GM19455 (cell line): Measurements from ENCODE around the gene LIPE.
"Not testable (repeated sequence)": the region's sequence is repeated elsewhere in the genome, so short reads cannot be mapped to it uniquely, and the experiment has no call there.

Experiments used
- ATAC-seq: cut with Tn5 transposase; IDR thresholded peaks from one replicate; pipeline ENCODE4 v1.9.1; 2021; ENCODE audit not compliant: unreplicated experiment

The LIPE gene

DNA sequence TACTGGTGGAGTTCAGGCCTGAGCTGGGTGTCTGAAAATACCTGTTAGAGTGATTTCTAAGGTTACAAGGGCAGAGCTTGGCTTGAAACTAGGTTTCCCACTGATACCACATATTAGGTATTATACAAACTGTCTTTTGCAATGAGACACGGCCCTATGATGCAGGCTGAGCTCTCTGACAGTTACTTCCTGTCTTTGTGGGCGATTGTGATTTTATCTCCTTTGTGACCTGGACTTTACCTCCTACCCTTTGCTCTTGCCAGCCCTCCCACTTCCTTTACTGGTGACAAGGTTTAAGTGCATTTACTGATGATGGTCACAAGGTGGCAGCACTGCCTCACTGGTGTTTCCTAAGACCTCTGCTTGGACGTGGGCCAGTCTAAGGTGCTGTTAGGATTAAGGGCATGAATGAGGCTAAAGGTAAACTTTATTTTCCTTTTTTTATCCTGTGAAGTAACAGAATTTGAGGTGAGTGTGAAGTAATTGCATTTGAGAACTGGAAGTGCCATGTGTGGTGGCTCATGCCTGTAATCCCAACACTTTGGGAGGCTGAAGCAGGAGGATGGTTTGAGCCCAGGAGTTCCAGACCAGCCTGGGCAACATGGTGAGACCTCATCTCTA, 23.2 kb upstream of the LIPE start:
- no peak for ATAC-seq

DNA sequence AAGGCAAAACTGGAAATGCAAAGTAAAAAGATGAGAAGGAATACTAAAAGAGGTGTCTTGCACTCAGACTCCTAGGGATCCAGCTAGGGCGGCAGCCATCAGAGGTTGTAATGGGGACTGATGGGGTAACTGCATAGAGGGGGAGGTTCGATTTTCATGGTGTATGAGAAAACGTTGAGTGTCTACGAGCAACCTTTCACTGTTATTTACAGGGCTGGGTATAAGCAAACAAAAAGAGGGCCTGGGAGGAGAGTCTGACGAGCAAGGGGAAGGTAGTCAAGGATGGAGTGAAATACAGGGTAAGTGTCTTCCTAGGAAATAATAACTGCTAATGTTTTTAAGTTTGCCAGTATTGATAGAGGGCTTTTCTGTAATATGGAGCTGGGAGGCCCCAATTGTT, 21.1 kb upstream of the LIPE start:
- ATAC-seq, result not testable (repeated sequence)

DNA sequence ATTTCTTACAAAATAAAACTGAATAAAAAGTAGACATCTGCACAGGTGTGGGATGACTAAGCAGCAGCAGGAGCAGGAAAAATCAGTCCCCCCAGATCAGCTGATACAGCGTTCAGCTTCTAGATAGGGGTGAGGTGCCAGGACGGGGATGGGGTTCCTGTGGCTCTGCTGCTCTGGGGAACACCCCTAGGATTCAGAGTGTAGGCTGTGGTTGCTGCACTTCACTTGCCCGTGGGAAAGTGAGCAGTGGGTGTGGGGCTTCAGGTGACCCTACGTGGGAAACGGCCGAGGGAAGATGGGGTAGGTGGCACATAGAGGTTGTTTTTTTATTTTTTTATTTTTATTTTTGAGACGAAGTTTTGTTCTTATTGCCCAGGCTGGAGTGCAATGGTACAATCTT, 18.8 kb upstream of the LIPE start:
- no peak for ATAC-seq

- ATAC-seq, result no peak
Observed at GRCh38 chr19:42443944-42444398, 16.8 kb upstream of the LIPE start.

GRCh38 chr19:42442833-42443232, 15.6 kb upstream of the LIPE start, which contains the start of gene CXCL17:
TSS of gene CXCL17 (minus strand) at chr19:42442946. CDS start at chr19:42442832, 114 bp downstream.
- no peak for ATAC-seq

DNA sequence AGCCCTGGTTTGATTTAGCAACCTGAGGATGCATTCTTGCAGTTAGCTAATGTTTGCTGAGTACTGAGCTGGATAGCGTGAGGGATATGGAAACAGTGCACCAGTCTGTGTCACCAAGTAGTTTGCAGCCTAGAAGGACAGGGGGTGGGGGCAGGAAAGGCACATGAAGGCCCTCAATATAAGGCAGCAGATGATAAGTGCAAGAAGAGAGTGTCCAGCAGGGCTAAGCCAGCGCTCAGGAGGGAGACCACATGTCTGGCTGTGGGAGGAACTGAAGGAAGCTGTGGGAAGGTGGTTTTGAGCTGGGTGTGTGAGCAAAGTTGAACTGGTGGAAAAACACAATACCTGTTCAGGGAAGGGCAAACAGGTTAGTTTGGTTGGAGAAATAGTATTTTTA, 13.9 kb upstream of the LIPE start:
- no peak for ATAC-seq

DNA sequence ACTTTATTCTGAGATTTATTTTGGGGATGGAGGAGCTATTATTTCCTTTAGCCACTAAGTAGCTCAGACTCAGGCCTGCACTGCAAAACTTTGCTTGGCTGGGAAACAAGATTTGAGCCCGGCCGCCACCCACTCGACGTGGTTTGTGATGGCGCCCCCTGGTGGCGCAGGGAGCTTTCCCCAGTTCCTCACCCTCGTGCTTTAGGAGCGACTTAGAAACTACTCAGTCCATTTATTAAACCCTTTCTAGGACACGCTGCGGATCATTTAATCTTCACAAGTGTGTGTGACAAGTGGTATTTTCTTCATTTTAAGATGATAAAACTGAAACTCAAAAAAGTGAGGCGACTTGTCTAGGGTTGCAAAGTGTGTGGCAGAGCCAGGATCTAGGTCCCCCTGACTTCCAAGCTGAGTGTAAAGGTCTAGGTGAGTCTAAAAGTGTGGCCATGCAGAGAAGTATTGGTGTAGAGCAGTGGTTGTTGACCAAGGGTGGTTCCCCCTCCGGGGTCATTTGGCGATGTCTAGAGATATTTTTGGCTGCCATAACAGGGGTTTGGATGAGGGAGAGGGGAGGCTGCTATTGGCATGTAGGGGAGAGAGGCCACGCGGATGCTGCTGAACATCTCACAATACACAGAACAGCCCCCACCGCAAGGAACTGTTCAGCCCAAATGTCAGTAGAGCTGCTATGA, 13.3 kb upstream of the LIPE start:
- ATAC-seq, result no peak

GRCh38 chr19:42436006-42436405, 8.8 kb upstream of the LIPE start:
- no peak for ATAC-seq

DNA sequence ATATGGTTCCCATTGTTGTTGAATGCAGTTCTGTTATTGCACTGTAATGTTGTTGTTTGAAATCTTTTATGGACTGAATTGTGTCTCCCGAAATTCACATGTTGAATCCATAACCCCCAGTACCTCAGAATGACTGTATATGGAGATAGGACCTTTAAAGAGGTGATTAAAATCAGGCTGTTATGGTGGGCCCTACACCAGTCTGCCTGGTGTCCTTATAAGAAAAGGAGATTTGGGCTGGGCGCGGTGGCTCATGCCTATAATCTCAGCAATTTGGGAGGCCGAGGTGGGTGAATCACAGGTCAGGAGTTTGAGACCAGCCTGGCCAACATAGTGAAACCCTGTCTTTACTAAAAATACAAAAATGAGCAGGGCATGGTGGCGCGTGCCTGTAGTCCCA, 8.1 kb upstream of the LIPE start:
- no peak for ATAC-seq

GRCh38 chr19:42433503-42434260, 6.5 kb upstream of the LIPE start:
- no peak for ATAC-seq

GRCh38 chr19:42431486-42431885, 4.3 kb upstream of the LIPE start:
- ATAC-seq, result no peak

DNA sequence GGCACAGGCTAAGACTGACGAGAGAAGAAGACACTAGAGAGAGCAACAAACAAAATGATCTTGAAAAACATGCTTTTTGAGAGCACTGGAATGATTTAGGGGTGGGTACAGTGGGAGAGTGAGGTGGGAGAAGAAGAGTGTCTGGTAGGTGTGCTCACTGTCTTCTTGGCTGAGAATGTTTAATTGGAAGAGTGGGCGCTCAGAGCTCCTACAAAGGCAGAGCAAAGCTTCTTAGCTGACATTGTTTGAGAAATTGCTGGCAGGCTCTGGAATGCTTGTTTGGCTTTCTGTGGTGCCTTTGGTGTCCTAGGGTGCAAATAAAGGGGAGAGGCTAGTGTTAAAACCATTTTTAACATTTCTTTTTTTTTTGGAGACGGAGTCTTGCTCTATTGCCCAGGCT, 1.5 kb upstream of the LIPE start:
- ATAC-seq, result no peak

- no peak for ATAC-seq
Observed at GRCh38 chr19:42426643-42427042, 545 bp downstream of the LIPE start.

DNA sequence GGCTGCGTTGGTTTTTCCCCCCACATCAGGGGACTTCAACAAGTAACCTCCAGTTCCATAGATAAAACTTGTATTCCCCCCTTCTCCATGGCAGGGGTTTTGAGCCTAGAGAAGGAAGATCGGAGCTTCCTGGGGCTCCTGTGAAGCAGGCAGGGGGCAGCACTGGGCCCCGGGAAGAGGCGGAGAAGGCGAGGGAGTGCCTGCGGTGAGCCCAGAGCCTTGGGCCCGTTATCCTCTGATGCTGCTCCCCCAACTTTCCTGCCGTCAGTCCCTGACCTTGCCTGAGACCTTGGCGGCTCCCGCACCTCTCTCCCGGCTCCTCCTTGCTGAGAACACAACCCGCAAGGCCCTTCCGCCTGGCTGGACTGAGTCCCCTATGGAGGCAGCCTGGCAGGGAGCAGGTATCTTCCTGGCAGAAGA, 2.5 kb downstream of the LIPE start:
- no peak for ATAC-seq

- ATAC-seq, result no peak
Observed at GRCh38 chr19:42424345-42424707, 2.9 kb downstream of the LIPE start.

DNA sequence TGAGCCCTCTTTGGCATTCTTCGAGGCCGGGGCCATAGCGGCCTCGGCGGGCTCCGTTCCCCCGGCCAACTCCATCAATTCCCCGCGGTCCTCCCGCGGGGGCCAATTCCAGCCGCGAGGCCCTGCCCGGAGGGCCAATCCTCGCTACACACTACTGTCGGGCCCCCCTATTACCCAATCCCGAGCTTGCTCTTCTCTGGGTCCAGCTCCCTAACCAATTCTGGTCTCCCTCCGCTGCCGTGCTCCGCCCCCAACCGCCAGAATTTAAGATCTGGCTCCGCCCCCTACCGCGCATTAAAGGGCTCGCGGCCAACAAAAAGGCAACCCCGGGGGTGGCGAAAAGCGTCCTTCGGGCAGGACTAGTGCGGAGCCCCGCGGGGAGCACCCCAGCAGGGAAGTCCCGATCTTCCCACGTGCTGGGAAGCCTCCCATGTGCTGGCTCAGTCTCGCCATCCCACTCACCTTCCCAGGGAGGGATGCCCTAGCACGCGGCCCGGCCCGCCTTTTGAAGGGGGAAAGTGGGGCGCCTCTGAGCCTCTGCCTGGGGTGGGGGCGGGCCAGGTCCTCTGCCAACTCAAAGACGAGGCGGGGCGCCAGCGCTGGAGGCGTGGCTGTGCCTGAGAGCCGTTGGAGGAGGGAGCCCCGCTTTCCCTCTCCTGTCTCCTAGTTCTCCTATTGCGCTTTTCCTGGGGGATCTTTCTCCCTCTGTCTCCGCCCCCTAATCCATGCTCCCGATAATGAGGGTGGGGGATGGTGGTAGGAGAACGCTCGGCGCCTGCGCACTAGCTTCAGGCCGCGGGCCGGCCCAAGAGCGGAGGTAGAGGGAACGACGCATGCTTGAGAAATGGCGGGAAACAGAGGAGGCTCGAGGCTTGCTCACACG, 3.5 kb downstream of the LIPE start:
- ATAC-seq, result peak; percentile 85

GRCh38 chr19:42422901-42423461, 4.2 kb downstream of the LIPE start:
- ATAC-seq, result peak; percentile 29

DNA sequence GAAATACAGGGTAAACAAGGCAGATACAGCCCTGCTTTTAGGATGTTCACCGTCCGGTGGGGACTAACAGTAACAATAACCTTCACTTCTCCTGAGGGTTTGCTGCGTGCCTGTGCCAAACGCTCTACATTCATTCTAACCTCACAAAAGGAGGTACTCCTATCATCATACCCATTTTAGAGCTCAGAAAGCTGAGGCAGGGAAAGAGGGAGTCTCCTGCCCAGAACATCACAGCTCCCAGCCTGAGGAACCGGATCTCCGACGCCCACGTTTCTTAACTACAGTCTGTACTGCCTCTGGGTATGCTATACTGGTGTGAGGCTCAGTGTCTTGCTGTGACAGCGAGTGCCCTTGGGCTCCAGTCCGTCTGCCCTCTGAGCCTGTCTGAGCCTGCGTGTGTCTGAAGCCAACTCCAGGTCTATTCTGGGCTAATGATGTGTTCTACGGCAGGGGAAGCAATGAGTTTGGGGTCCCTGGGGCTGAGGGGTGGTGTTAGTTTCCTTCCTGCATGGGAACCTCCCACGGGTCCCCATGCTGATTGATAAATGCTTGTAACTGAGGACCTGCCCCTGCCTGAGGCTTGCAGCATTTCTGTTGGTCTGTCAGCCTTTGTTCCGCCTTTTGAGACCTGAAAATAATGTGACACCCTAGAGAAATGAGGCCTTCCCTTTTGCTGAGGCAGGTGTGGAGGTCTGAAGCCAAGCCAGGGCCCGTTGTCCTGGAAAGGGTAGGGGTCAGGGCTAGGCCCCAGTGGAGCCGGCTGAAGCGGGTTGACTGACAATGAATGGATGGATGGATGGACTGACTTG, 4.9 kb downstream of the LIPE start:
- no peak for ATAC-seq

DNA sequence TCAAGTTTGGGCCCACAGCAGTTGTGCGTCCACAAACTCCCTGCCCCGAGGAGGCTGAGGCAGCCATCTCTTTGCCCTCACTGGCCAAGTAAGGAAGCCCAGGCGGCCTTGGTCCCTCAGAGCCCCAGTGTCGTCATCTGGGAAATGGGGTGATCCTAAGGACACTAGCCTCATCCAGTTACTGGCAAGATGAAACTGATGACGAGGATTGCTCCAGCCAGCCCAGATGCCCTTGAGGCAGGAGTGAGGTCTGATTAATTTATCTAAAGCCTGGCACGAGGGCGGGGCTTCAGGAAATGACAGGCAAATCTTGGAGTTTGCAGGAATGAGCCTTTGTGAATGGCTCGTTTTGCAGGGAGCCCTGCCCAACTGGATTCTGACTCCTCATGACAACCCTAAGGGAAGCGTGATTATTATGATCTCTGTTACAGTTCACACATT, 5.6 kb downstream of the LIPE start:
- no peak for ATAC-seq

GRCh38 chr19:42421101-42421500, 6.1 kb downstream of the LIPE start:
- no peak for ATAC-seq
